Karpas-422 (cell line): ENCODE results near the gene DPP10. TPM values are rescaled to one million over a fixed set of nuclear protein-coding genes. Genes with fewer than 3 reads are reported as not detected.

ENCODE experiments used
- DNase-seq: peaks from one replicate; pipeline ENCODE4 v3.0.0-alpha.2; 2015
- H2AFZ ChIP-seq: fragments of 200-600 bp; sonication (generic); 2 replicates; pipeline ENCODE4 v1.6.1; 2014; ENCODE audit warnings: antibody characterized with exemption, low read length, mixed read lengths
- H3K27ac ChIP-seq: fragments of 200-600 bp; sonication (generic); 2 replicates; pipeline ENCODE4 v1.5.1; 2014; ENCODE audit warnings: mild to moderate bottlenecking, low read length, moderate library complexity
- H3K27me3 ChIP-seq: fragments of 200-600 bp; sonication (generic); 2 replicates; pipeline ENCODE4 v1.6.1; 2014; ENCODE audit warnings: low read length, mixed read lengths
- H3K36me3 ChIP-seq: fragments of 200-600 bp; sonication (generic); 2 replicates; pipeline ENCODE4 v1.6.1; 2014; ENCODE audit warnings: low read length, mixed read lengths; ENCODE audit not compliant: insufficient read depth
- H3K4me1 ChIP-seq: fragments of 200-600 bp; sonication (generic); 2 replicates; pipeline ENCODE4 v1.6.1; 2014; ENCODE audit warnings: mild to moderate bottlenecking, low read length, mixed read lengths
- H3K4me2 ChIP-seq: fragments of 200-600 bp; sonication (generic); 2 replicates; pipeline ENCODE4 v1.6.1; 2014; ENCODE audit warnings: low read length, low read depth, mild to moderate bottlenecking; ENCODE audit not compliant: poor library complexity, severe bottlenecking
- H3K4me3 ChIP-seq: fragments of 200-600 bp; sonication (generic); 2 replicates; pipeline ENCODE4 v1.5.1; 2014; ENCODE audit warnings: mild to moderate bottlenecking, antibody characterized with exemption, low read length, mixed read lengths
- H3K79me2 ChIP-seq: fragments of 200-600 bp; sonication (generic); 2 replicates; pipeline ENCODE4 v1.6.1; 2014; ENCODE audit warnings: mild to moderate bottlenecking, low read length, mixed read lengths
- H3K9ac ChIP-seq: fragments of 200-600 bp; sonication (generic); 2 replicates; pipeline ENCODE4 v1.6.0; 2014; ENCODE audit warnings: low read length
- H3K9me2 ChIP-seq: fragments of 200-600 bp; sonication (generic), shearing (Covaris generic); replicated peaks from 2 replicates; pipeline ENCODE4 v1.6.0; 2014; ENCODE audit warnings: mild to moderate bottlenecking, low read length, moderate library complexity; ENCODE audit not compliant: insufficient read depth
- H3K9me3 ChIP-seq: fragments of 300-700, 200-600 bp; sonication (generic); 2 replicates; pipeline ENCODE4 v1.6.1; 2014; ENCODE audit warnings: low read length, mixed read lengths
- H4K20me1 ChIP-seq: fragments of 200-600 bp; sonication (generic); 2 replicates; pipeline ENCODE4 v1.6.1; 2014; ENCODE audit warnings: mild to moderate bottlenecking, antibody characterized with exemption, low read length, low read depth; ENCODE audit not compliant: insufficient read depth
- total RNA-seq: library from RNA; depleted of rRNA; stranded (reverse); fragments of >200 nt; shearing (Covaris generic); gene quantifications from 2 replicates; pipeline ENCODE4 v1.2.3, GENCODE V29; 2014; ENCODE audit warnings: low replicate concordance

The DPP10 gene
- total RNA-seq, 1 experiment from 2014 or later: not detected

DNA sequence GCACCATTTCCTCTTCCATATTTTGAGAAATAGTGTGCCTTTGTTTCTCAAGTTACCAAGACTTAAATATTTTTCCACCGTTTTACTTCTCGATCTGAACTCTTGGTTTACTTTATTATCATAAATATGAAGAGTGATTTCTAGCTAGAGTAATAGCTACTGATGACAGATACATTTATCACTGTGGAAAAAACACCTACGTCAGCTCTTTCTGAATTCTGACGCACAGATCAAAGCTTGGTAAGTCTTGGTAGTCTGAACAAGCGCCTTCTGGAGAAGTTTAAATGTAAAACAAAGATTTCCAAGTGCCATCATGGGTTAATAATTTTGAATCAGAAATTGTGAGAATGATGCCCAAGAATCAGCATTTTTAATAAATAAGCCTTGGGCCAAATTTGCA lies 367.7 kb downstream of the DPP10 start:
- DNase-seq: no peak
- H3K9ac ChIP-seq: no peak overlapping the region
- no peak overlapping the region for H3K4me2 ChIP-seq
- no peaks in the 10 kb centered on the region for H3K4me1 ChIP-seq
- H3K4me3 ChIP-seq: no peak overlapping the region
- H3K9me2 ChIP-seq: no peaks in the 10 kb centered on the region; the same call in 1 of the 2 replicates
- H3K79me2 ChIP-seq: no peaks in the 10 kb centered on the region
- H4K20me1 ChIP-seq: no peaks in the 10 kb centered on the region
- H3K27me3 ChIP-seq: no peaks in the 10 kb centered on the region
- H3K9me3 ChIP-seq: no peaks in the 10 kb centered on the region
- H3K27ac ChIP-seq: no peak overlapping the region
- H2AFZ ChIP-seq: no peak overlapping the region
- H3K36me3 ChIP-seq: no peaks in the 10 kb centered on the region

DNA sequence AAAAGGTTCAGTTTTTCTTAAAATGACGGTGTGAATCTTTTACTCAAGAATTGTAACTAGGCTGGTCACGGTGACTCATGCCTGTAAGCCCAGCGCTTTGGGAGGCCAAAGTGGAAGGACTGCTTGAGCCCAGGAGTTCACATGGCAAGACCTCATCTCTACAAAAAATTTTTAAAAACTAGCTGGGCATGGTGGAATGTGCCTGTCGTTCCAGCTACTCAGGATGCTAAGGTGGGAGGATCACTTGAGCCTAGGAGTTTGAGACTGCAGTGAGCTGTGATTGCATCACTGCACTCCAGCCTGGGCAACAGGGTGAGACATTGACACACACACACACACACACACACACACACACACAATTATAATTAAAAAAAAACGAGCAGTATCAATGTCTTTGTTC lies 369.8 kb downstream of the DPP10 start:
- H3K27ac ChIP-seq: no peak overlapping the region
- H3K4me1 ChIP-seq: no peaks in the 10 kb centered on the region
- no peak overlapping the region for H3K4me2 ChIP-seq
- no peaks in the 10 kb centered on the region for H3K79me2 ChIP-seq
- H3K4me3 ChIP-seq: no peak overlapping the region
- H3K9me3 ChIP-seq: no peaks in the 10 kb centered on the region
- no peak overlapping the region for H3K9ac ChIP-seq
- no peaks in the 10 kb centered on the region for H4K20me1 ChIP-seq
- H3K36me3 ChIP-seq: no peaks in the 10 kb centered on the region
- no peak for DNase-seq
- no peaks in the 10 kb centered on the region for H3K27me3 ChIP-seq
- no peaks in the 10 kb centered on the region; the same call in 1 of the 2 replicates for H3K9me2 ChIP-seq
- H2AFZ ChIP-seq: no peak overlapping the region

DNA sequence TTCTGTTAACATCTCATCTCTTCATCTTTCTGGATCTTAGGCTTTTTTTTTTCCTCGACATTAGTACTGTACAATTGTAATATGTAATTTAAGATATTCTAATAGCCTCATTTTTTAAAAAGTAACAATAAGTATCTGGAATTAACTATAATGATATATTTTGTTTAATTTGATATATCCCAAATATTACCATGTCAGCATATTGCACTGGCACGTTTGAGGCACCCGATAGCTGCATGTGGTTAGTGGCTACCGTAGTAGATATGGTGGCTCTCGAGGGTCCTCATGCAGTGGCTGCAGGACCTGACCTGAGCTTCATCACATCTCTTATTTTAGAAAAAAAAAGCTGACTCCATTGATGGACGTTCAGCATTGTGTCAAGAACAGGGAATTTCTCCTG lies 371.9 kb downstream of the DPP10 start:
- Histone ChIP-seq H2AFZ (no peak overlapping the region), H3K9me3 (no peaks in the 10 kb centered on the region), H3K27me3 (no peaks in the 10 kb centered on the region), H4K20me1 (no peaks in the 10 kb centered on the region), H3K36me3 (no peaks in the 10 kb centered on the region), H3K27ac (no peak overlapping the region), H3K4me3 (no peak overlapping the region), H3K4me1 (no peaks in the 10 kb centered on the region), H3K9ac (no peak overlapping the region), H3K79me2 (no peaks in the 10 kb centered on the region), H3K9me2 (no peaks in the 10 kb centered on the region), H3K4me2 (no peak overlapping the region)
- no peak for DNase-seq

DNA sequence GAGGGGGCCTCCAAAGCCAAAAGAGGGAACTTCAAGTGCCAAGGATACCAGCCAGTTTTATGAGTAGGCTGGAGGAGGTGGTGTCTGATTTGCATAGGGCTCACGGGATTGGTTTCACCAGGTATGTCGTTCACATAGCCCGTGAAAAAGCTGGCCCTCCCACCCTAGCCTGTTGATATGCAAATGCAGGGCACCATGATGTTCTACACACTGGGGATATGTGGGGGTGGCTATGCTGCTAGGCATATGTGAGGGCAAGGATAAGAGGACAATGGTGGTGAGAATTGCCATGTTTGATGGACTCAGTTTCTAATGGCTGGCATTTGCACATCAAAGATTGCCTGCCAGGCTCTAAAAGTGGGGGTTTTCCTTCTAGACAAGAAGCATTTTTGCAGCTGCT lies 378.6 kb downstream of the DPP10 start:
- Histone ChIP-seq H3K79me2 (no peaks in the 10 kb centered on the region), H3K9ac (no peak overlapping the region), H3K4me1 (no peaks in the 10 kb centered on the region), H3K9me2 (no peaks in the 10 kb centered on the region), H3K9me3 (no peaks in the 10 kb centered on the region), H3K4me2 (no peak overlapping the region), H3K36me3 (no peaks in the 10 kb centered on the region), H3K27ac (no peak overlapping the region), H4K20me1 (no peaks in the 10 kb centered on the region), H2AFZ (no peak overlapping the region), H3K27me3 (no peaks in the 10 kb centered on the region), H3K4me3 (no peak overlapping the region)
- DNase-seq: no peak

GRCh38 chr2:114843963-114844362 lies 401.5 kb downstream of the DPP10 start:
- no peaks in the 10 kb centered on the region for H3K9me3 ChIP-seq
- H3K27me3 ChIP-seq: no peaks in the 10 kb centered on the region
- no peak overlapping the region for H3K4me3 ChIP-seq
- no peaks in the 10 kb centered on the region for H3K4me1 ChIP-seq
- no peaks in the 10 kb centered on the region for H4K20me1 ChIP-seq
- DNase-seq: no peak
- H3K27ac ChIP-seq: no peak overlapping the region
- H3K9ac ChIP-seq: no peak overlapping the region
- H3K4me2 ChIP-seq: no peak overlapping the region
- 0 out of 2 replicates have a peak, but pooled peaks cover 3% of the 10 kb centered on the region for H3K9me2 ChIP-seq
- H2AFZ ChIP-seq: no peak overlapping the region
- H3K36me3 ChIP-seq: no peaks in the 10 kb centered on the region
- H3K79me2 ChIP-seq: no peaks in the 10 kb centered on the region

DNA sequence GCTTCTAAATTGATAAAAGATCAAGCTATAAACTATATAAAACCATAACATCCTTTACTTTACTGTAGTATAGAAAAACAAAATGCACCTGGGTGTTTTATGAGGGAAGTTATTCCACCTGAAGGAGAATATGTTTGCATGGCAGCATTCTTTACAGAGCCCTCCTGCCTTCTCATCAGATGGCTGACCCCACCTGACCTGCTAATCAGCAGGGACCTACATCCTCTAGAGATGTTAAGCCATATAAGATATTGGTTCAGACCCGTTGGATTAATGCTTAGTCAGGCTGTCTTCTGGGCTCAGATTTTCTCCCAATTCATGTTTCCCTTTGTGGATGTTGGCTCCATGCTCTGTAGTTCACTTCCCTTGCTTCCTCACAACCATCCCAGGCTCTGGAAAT lies 414.8 kb downstream of the DPP10 start:
- no peak overlapping the region for H3K4me2 ChIP-seq
- H3K27me3 ChIP-seq: no peaks in the 10 kb centered on the region
- H4K20me1 ChIP-seq: no peaks in the 10 kb centered on the region

DNA sequence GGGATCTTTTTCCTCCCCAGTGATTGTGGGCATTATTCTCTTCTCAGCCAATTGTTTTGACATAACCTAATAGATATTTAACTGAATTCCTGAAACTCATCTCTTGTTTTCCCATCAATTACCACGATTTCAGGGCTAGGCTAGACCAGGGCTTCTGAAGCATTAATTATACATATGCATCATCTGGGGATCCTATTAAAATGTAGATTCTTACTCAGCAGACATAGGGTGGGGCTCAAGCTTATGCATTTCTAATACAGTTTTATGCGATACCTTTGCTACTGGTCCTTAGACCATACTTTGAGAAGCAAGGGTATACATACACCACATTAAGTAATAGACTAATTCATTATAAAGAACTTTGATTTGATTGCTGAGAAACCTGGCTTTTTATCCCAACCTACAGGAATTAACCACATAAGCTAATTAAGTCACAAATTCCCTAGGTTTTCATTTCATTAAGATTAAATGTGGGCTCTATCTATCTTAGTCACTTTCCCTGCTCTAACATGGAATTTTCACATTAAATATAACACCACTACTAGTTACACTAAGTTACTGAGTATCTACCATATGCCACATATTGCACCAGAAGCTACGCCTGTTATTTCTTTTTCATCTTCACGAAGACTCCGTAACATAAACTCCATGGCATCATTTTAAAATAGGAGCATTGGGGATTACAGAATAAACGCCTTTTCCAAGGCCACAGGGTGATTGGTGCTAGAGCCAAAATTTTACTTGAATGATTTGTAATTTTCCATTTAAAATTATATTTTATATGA lies 417.5 kb downstream of the DPP10 start:
- no peak overlapping the region for H3K9ac ChIP-seq
- no peaks in the 10 kb centered on the region for H4K20me1 ChIP-seq
- H3K9me3 ChIP-seq: no peaks in the 10 kb centered on the region
- H3K4me1 ChIP-seq: no peaks in the 10 kb centered on the region
- H3K9me2 ChIP-seq: peaks cover 3% of the 10 kb centered on the region; the same call in 1 of the 2 replicates
- no peak overlapping the region for H3K27ac ChIP-seq
- H2AFZ ChIP-seq: no peak overlapping the region
- no peaks in the 10 kb centered on the region for H3K36me3 ChIP-seq
- H3K27me3 ChIP-seq: no peaks in the 10 kb centered on the region
- no peak overlapping the region for H3K4me2 ChIP-seq
- no peak overlapping the region for H3K4me3 ChIP-seq
- H3K79me2 ChIP-seq: no peaks in the 10 kb centered on the region
- no peak for DNase-seq

More for the DNA sequence above, 414.8 kb downstream of the DPP10 start:
- no peaks in the 10 kb centered on the region for H3K36me3 ChIP-seq
- no peaks in the 10 kb centered on the region for H3K4me1 ChIP-seq
- H3K79me2 ChIP-seq: no peaks in the 10 kb centered on the region
- H3K9me3 ChIP-seq: no peaks in the 10 kb centered on the region; the same call in 1 of the 2 replicates
- H2AFZ ChIP-seq: no peak overlapping the region
- H3K27ac ChIP-seq: no peak overlapping the region
- DNase-seq: no peak
- H3K9ac ChIP-seq: no peak overlapping the region
- peaks cover 4% of the 10 kb centered on the region; the same call in 1 of the 2 replicates for H3K9me2 ChIP-seq
- no peak overlapping the region for H3K4me3 ChIP-seq

DNA sequence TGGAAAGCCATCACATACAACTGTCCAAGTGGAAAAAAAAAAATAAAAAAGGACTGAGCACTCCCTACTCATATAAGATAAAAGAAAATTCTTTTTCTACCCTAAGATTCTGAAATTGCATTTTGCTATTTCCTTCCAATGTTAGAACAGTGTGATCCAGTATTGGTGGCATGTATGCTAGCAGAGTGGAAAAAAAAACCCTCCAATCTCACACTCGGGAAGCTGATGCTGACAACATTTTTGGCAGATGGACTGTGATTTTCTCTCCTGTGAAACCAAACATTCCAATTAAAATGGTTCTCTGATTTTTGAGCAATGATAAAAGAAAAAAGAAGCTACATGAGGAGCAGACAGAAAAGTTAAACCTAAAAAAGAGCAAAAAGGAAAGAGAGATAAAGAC lies 419.8 kb downstream of the DPP10 start:
- H3K79me2 ChIP-seq: no peaks in the 10 kb centered on the region
- no peak overlapping the region for H3K27ac ChIP-seq
- H3K4me2 ChIP-seq: no peak overlapping the region
- H3K9me2 ChIP-seq: no peaks in the 10 kb centered on the region
- no peaks in the 10 kb centered on the region for H3K27me3 ChIP-seq
- no peak overlapping the region for H2AFZ ChIP-seq
- H3K4me3 ChIP-seq: no peak overlapping the region
- H3K4me1 ChIP-seq: no peaks in the 10 kb centered on the region
- no peaks in the 10 kb centered on the region for H3K36me3 ChIP-seq
- no peaks in the 10 kb centered on the region for H3K9me3 ChIP-seq
- no peak for DNase-seq
- no peaks in the 10 kb centered on the region for H4K20me1 ChIP-seq
- H3K9ac ChIP-seq: no peak overlapping the region
